H1 (cell line): ENCODE data around the gene NUDT9. TPM values are rescaled to one million over a fixed set of nuclear protein-coding genes. Genes with fewer than 3 reads are reported as not detected.

ENCODE experiments used
- CTCF ChIA-PET: fragments of 300-600 bp; sonication (Branson Sonifier 250); formaldehyde crosslinking; loops from one replicate; lab custom pipeline; 2021; ENCODE audit not compliant: partially characterized antibody; lab: Charles Lee
- POLR2A ChIA-PET: fragments of 300-600 bp; sonication (Branson Sonifier 250); formaldehyde crosslinking; loops from one replicate; lab custom pipeline; 2021; ENCODE audit warnings: inconsistent platforms; ENCODE audit not compliant: partially characterized antibody; lab: Charles Lee
- DNase-seq, 2 experiments: peaks; one replicate each; pipeline versions ENCODE4 v3.0.0 to v3.0.0-alpha.2; 2010 to 2022; ENCODE audit warnings: low spot score in 2 of 2, low read depth in 1 of 2, mixed read lengths in 1 of 2
- FAIRE-seq: peaks from 2 replicates; lab custom pipeline; 2011; peaks lifted over from hg19 to GRCh38; lab: Jason Lieb, UNC
- H2AFZ ChIP-seq: 2 replicates; pipeline ENCODE4 v1.8.1; 2012; ENCODE audit warnings: low read length, inconsistent platforms
- H2AK5ac ChIP-seq: 2 replicates; pipeline ENCODE4 v1.6.1; 2013; ENCODE audit warnings: low read depth, low read length
- H2BK120ac ChIP-seq: replicated peaks from 2 replicates; pipeline ENCODE3; 2013; ENCODE audit warnings: low read depth, low read length, inconsistent platforms
- H2BK12ac ChIP-seq: 2 replicates; pipeline ENCODE4 v1.6.1; 2013; ENCODE audit warnings: low read depth, low read length
- H2BK15ac ChIP-seq: 2 replicates; pipeline ENCODE4 v1.6.1; 2013; ENCODE audit warnings: low read length
- H2BK20ac ChIP-seq: 2 replicates; pipeline ENCODE4 v1.6.1; 2013; ENCODE audit warnings: low read length
- H2BK5ac ChIP-seq: 2 replicates; pipeline ENCODE4 v1.6.1; 2013; ENCODE audit warnings: low read depth, low read length
- H3K14ac ChIP-seq: 2 replicates; pipeline ENCODE4 v1.6.1; 2013; ENCODE audit warnings: inconsistent platforms; ENCODE audit not compliant: insufficient read length
- H3K18ac ChIP-seq: 2 replicates; pipeline ENCODE4 v1.6.1; 2013; ENCODE audit warnings: low read length; ENCODE audit errors: extremely low read depth
- H3K23ac ChIP-seq: 2 replicates; pipeline ENCODE4 v1.6.1; 2013; ENCODE audit warnings: inconsistent platforms; ENCODE audit not compliant: insufficient read length
- H3K23me2 ChIP-seq: 2 replicates; pipeline ENCODE4 v1.6.1; 2013; ENCODE audit warnings: low read depth, low read length
- H3K27ac ChIP-seq: 2 replicates; pipeline ENCODE4 v1.6.1; 2011; ENCODE audit warnings: low read depth, low read length, inconsistent platforms
- H3K27me3 ChIP-seq, 4 experiments: replicated peaks in 1 of 4; 1 replicate in 1 of 4; 2 replicates in 3 of 4; pipeline versions ENCODE4 v1.6.1 to v1.8.1; 2011 to 2013; ENCODE audit warnings: low read length in 3 of 4, mild to moderate bottlenecking in 3 of 4, inconsistent platforms in 2 of 4, mixed read lengths in 2 of 4, moderate library complexity in 1 of 4; ENCODE audit not compliant: control insufficient read depth in 3 of 4, insufficient read depth in 3 of 4; ENCODE audit errors: extremely low read depth in 1 of 4
- H3K36me3 ChIP-seq, 4 experiments: 2 replicates each; pipeline versions ENCODE4 v1.6.1 to v1.8.1; 2011 to 2013; ENCODE audit warnings: mild to moderate bottlenecking in 4 of 4, low read length in 3 of 4, moderate library complexity in 2 of 4, control low read depth in 1 of 4, inconsistent platforms in 1 of 4; ENCODE audit not compliant: insufficient read depth in 4 of 4, control insufficient read depth in 2 of 4
- H3K4ac ChIP-seq: replicated peaks from 2 replicates; pipeline ENCODE3; 2013; ENCODE audit warnings: low read length, low read depth, mixed read lengths, inconsistent platforms; ENCODE audit not compliant: insufficient read length
- H3K4me1 ChIP-seq, 4 experiments: replicated peaks in 1 of 4; 1 replicate in 1 of 4; 2 replicates in 3 of 4; pipeline versions ENCODE4 v1.6.1 to v1.8.1; 2011 to 2013; ENCODE audit warnings: low read length in 3 of 4, inconsistent platforms in 2 of 4, mixed read lengths in 1 of 4; ENCODE audit not compliant: insufficient read depth in 4 of 4, control insufficient read depth in 3 of 4
- H3K4me2 ChIP-seq, 2 experiments: 2 replicates each; pipeline versions ENCODE4 v1.6.1 to v1.8.1; 2011 to 2013; ENCODE audit warnings: low read depth in 2 of 2, low read length in 2 of 2, control low read depth in 1 of 2, inconsistent platforms in 1 of 2, mild to moderate bottlenecking in 1 of 2; ENCODE audit not compliant: insufficient read depth in 1 of 2
- H3K4me3 ChIP-seq, 4 experiments: fragments of 200-600, 300-600 bp in 1 of 4; sonication (generic), shearing (Covaris generic), sonication (Bioruptor Twin) in 1 of 4; 2 replicates each; pipeline versions ENCODE4 v1.5.1 to v1.8.1; 2011 to 2016; ENCODE audit warnings: low read length in 4 of 4, low read depth in 3 of 4, control low read depth in 2 of 4, inconsistent platforms in 2 of 4, mild to moderate bottlenecking in 2 of 4, mixed read lengths in 1 of 4, moderate library complexity in 1 of 4; ENCODE audit not compliant: insufficient read depth in 2 of 4; ENCODE audit errors: extremely low read depth in 1 of 4
- H3K56ac ChIP-seq: replicated peaks from 2 replicates; pipeline ENCODE3; 2013; ENCODE audit warnings: low read depth, mild to moderate bottlenecking, mixed read lengths, low read length, inconsistent platforms; ENCODE audit not compliant: insufficient read length
- H3K79me1 ChIP-seq: 2 replicates; pipeline ENCODE4 v1.6.1; 2013; ENCODE audit warnings: low read depth, low read length, control low read depth
- H3K79me2 ChIP-seq, 2 experiments: 2 replicates each; pipeline versions ENCODE4 v1.6.1 to v1.8.1; 2012 to 2013; ENCODE audit warnings: low read length in 2 of 2, mild to moderate bottlenecking in 2 of 2, inconsistent platforms in 1 of 2; ENCODE audit not compliant: insufficient read depth in 2 of 2, control insufficient read depth in 1 of 2
- H3K9ac ChIP-seq, 4 experiments: replicated peaks in 1 of 4; 1 replicate in 1 of 4; 2 replicates in 3 of 4; pipeline versions ENCODE4 v1.6.1 to v1.8.1; 2011 to 2013; ENCODE audit warnings: low read depth in 3 of 4, low read length in 3 of 4, control low read depth in 2 of 4, mild to moderate bottlenecking in 2 of 4, moderate library complexity in 2 of 4, inconsistent platforms in 1 of 4; ENCODE audit errors: extremely low read depth in 1 of 4
- H3K9me3 ChIP-seq, 2 experiments: 2 replicates each; pipeline versions ENCODE4 v1.6.1 to v1.8.1; 2012 to 2013; ENCODE audit warnings: mild to moderate bottlenecking in 2 of 2, moderate library complexity in 2 of 2, control low read depth in 1 of 2, inconsistent platforms in 1 of 2, low read depth in 1 of 2, low read length in 1 of 2, mixed read lengths in 1 of 2; ENCODE audit not compliant: insufficient read depth in 2 of 2
- H4K20me1 ChIP-seq, 2 experiments: replicated peaks in 1 of 2; 2 replicates each; pipeline versions ENCODE3 to v1.8.1; 2011 to 2013; ENCODE audit warnings: inconsistent platforms in 2 of 2, low read length in 2 of 2, mild to moderate bottlenecking in 1 of 2; ENCODE audit not compliant: insufficient read depth in 2 of 2, control insufficient read depth in 1 of 2
- H4K5ac ChIP-seq: 2 replicates; pipeline ENCODE4 v1.6.1; 2013; ENCODE audit warnings: low read length, low read depth, mixed read lengths, inconsistent platforms; ENCODE audit not compliant: insufficient read length
- H4K8ac ChIP-seq: 2 replicates; pipeline ENCODE4 v1.8.0; 2013; ENCODE audit warnings: mild to moderate bottlenecking, moderate library complexity, low read length, inconsistent platforms; ENCODE audit not compliant: insufficient read depth; ENCODE audit errors: extremely low read depth
- H4K91ac ChIP-seq: replicated peaks from 2 replicates; pipeline ENCODE3; 2013; ENCODE audit warnings: low read length, mixed read lengths, inconsistent platforms; ENCODE audit not compliant: insufficient read length
- BCL11A ChIP-seq, 2 experiments: IDR thresholded peaks; one replicate each; pipeline ENCODE4 v1.6.1; 2011; ENCODE audit warnings: low read depth in 2 of 2, low read length in 2 of 2, mild to moderate bottlenecking in 2 of 2
- CBX5 ChIP-seq: fragments of 300-800, 300-1000 bp; sonication (generic); IDR thresholded peaks from 2 replicates; pipeline ENCODE4 v1.7.1; 2016; ENCODE audit warnings: antibody characterized with exemption, low read length, low read depth
- CBX8 ChIP-seq: fragments of 300-800, 300-1000 bp; sonication (generic); IDR thresholded peaks from 2 replicates; pipeline ENCODE4 v1.7.1; 2016; ENCODE audit warnings: low read depth, low read length, borderline replicate concordance
- CTBP2 ChIP-seq: IDR thresholded peaks from 2 replicates; pipeline ENCODE4 v1.7.0; 2011; ENCODE audit warnings: borderline replicate concordance, mild to moderate bottlenecking, moderate library complexity, mixed read lengths, low read length; ENCODE audit not compliant: insufficient read depth, insufficient read length
- CTCF ChIP-seq, 3 experiments: IDR thresholded peaks; 1 replicate in 2 of 3; 2 replicates in 1 of 3; pipeline versions ENCODE4 v1.5.1 to v1.6.1; 2011; ENCODE audit warnings: low read length in 3 of 3, mild to moderate bottlenecking in 3 of 3, inconsistent platforms in 2 of 3, low read depth in 1 of 3, moderate library complexity in 1 of 3; ENCODE audit not compliant: insufficient read depth in 1 of 3; ENCODE audit errors: control extremely low read depth in 1 of 3
- EGR1 ChIP-seq: IDR thresholded peaks from 2 replicates; pipeline ENCODE4 v1.6.1; 2011; ENCODE audit warnings: low read depth, low read length, borderline replicate concordance
- FOSL1 ChIP-seq: IDR thresholded peaks from 2 replicates; pipeline ENCODE4 v1.6.1; 2011; ENCODE audit warnings: mild to moderate bottlenecking, low read depth, low read length, moderate library complexity; ENCODE audit not compliant: insufficient read depth
- MAFK ChIP-seq: IDR thresholded peaks from 2 replicates; pipeline ENCODE4 v1.6.1; 2012; ENCODE audit warnings: low read depth, mild to moderate bottlenecking, improper control_type of control experiment, low read length
- PHF8 ChIP-seq: fragments of 200-600 bp; sonication (generic); conservative IDR thresholded peaks from 2 replicates; pipeline ENCODE4 v1.7.1; 2012; ENCODE audit warnings: low read depth, mild to moderate bottlenecking, inconsistent platforms, low read length, moderate library complexity
- TBP ChIP-seq: IDR thresholded peaks from 2 replicates; pipeline ENCODE4 v1.6.1; 2011; ENCODE audit warnings: low read depth, low read length, improper control_type of control experiment
- WGBS, 2 experiments: shearing (Covaris generic) in 1 of 2; methylation state at CpG; one replicate each; pipeline versions ENCODE4 v1.1.6 to v1.1.7; 2013 to 2015; ENCODE audit warnings: low lambda C conversion rate in 2 of 2, mixed read lengths in 2 of 2, inconsistent platforms in 1 of 2, low coverage in 1 of 2, missing lambda C conversion rate in 1 of 2; ENCODE audit not compliant: insufficient replicate concordance in 2 of 2, insufficient coverage in 1 of 2, insufficient read length in 1 of 2; ENCODE audit errors: extremely low coverage in 1 of 2, missing lambda C conversion rate in 1 of 2; 5-methylcytosine and 5-hydroxymethylcytosine counted together
- polyA plus RNA-seq, 7 experiments: library from polyadenylated mRNA; depleted of rRNA in 3 of 7; stranded (reverse) in 5 of 7; unstranded in 2 of 7; fragments of >200 nt in 5 of 7; fragments of 200-250 nt in 2 of 7; gene quantifications; 1 replicate in 5 of 7; 2 replicates in 1 of 7; 4 replicates in 1 of 7; pipeline versions ENCODE4 v1.2.1 to v1.2.3, GENCODE V29; 2011 to 2013; ENCODE audit warnings: missing spikeins in 2 of 7, mixed read lengths in 2 of 7
- total RNA-seq: library from RNA; stranded (reverse); fragmentation: NEBNext Ultra II Directional; extraction: Animal tissue kit (Norgen Biotek cat#: 25700); gene quantifications from 2 replicates; pipeline ENCODE4 v1.2.1, GENCODE V29; 2021

NUDT9 gene
- total and polyA plus RNA-seq, 2 of the 8 experiments (the other 6 are each of a cell fraction or from before 2014, with no cell fraction given): 13.2 to 27.6 TPM

DNA sequence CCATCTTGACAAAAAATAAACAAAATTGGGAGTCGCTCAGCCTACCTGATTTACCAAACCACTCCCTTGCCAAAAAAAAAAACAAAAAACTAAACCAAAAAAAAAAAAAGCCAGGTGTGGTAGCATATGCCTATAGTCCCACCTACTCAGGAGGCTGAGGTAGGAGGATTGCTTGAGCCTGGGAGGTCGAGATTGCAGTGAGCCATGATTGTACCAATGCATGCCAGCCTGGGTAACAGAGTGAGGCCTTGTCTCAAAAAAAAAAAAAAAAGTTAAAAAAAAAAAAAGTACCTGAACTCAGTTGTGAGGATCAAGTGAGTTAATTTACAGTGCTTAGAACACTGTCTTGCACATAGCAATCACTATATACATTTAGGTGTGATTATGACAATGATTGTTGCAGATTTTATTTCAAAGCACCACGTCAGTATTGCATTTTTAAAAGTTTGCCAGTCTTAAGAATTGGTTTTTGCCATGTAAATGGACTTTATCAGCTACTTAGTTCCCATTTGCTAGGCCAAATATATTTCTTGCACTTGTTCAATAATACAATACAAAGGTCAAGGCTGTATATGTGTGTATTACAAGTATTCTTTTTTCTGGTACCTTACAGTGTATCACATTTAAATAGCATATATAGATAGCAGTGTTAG is 4.6 kb downstream of the NUDT9 start:
- CTCF ChIA-PET: interaction anchor here (0.6 to 2.0 kb wide), 2 partner anchors 38 to 51 kb away, joined by 3 to 9 read pairs; no protein-coding TSS in a partner anchor
- 70% methylated on average over 3 of the region's 3 CpGs; no CpG with 5 or more reads in 1 of the 2 experiments for WGBS, 2 experiments
- TF ChIP-seq CBX5 (no peak), CBX8 (no peak), CTCF (IDR thresholded peaks at IDR 0.05; ENCODE audit: control extremely low read depth in 1 of 3, insufficient read depth in 1 of 3, low read depth in 1 of 3, low read length in 3 of 3) (no peak), MAFK (no peak), TBP (no peak), BCL11A (IDR thresholded peaks at IDR 0.05; ENCODE audit: low read depth in 2 of 2, low read length in 2 of 2) (no peak), PHF8 (no peak), FOSL1 (no peak), CTBP2 (no peak), EGR1 (no peak)

More for the DNA sequence above, 4.6 kb downstream of the NUDT9 start:
- Histone ChIP-seq H2BK120ac (no peak overlapping the region), H3K79me1 (peaks cover 4% of the 10 kb centered on the region), H2BK5ac (no peak overlapping the region), H4K20me1 (no peaks in the 10 kb centered on the region), H3K4me3 (no peak overlapping the region), H3K56ac (no peak overlapping the region), H2BK20ac (no peak overlapping the region), H3K4ac (no peak overlapping the region), H3K79me2 (peaks cover 3 to 82% of the 10 kb centered on the region in 2 experiments; a peak in 3 of 4 replicates), H2BK12ac (no peak overlapping the region), H4K5ac (no peak overlapping the region), H3K23ac (no peak overlapping the region), H4K8ac (no peak overlapping the region), H3K4me1 (peaks cover 0 to 2% (median under 1%) of the 10 kb centered on the region in 4 experiments; a peak in 3 of 7 replicates), H3K14ac (no peak overlapping the region), H3K23me2 (peaks cover 4% of the 10 kb centered on the region; the same call in 1 of the 2 replicates), H3K18ac (no peak overlapping the region), H3K27ac (no peak overlapping the region), H2AFZ (no peak overlapping the region), H3K9me3 (no peaks in the 10 kb centered on the region), H2BK15ac (no peak overlapping the region), H2AK5ac (no peak overlapping the region), H3K27me3 (no peaks in the 10 kb centered on the region), H4K91ac (no peak overlapping the region), H3K4me2 (no peak overlapping the region), H3K36me3 (no peaks in the 10 kb centered on the region), H3K9ac (no peak overlapping the region)
- POLR2A ChIA-PET: no interaction called here
- DNase-seq (no peak), FAIRE-seq (no peak)
